Ovary (tissue), 3 donors: ENCODE results near the gene C12orf76.

ENCODE experiments used
- EP300 ChIP-seq: sonication (generic); formaldehyde crosslinking; IDR thresholded peaks from one replicate; pipeline ENCODE4 v1.6.1; 2017; ENCODE audit warnings: antibody characterized with exemption
- POLR2A ChIP-seq: fragments of 450-650 bp; IDR thresholded peaks from one replicate; pipeline ENCODE4 v1.6.1; 2017; ENCODE audit warnings: antibody characterized with exemption, mild to moderate bottlenecking, moderate library complexity
- TF ChIP-seq, protein P1 (sequence below), 3 donors: fragments of 450-650 bp in 2 of 3; fragments of 200-600 bp in 1 of 3; IDR thresholded peaks; one replicate each; pipeline versions ENCODE4 v1.5.1 to v1.8.0; 2016 to 2022; ENCODE audit warnings: antibody characterized with exemption in 3 of 3, mild to moderate bottlenecking in 1 of 3
- donor health status: DM: no; HTN: no; CAD: no.

DNA sequence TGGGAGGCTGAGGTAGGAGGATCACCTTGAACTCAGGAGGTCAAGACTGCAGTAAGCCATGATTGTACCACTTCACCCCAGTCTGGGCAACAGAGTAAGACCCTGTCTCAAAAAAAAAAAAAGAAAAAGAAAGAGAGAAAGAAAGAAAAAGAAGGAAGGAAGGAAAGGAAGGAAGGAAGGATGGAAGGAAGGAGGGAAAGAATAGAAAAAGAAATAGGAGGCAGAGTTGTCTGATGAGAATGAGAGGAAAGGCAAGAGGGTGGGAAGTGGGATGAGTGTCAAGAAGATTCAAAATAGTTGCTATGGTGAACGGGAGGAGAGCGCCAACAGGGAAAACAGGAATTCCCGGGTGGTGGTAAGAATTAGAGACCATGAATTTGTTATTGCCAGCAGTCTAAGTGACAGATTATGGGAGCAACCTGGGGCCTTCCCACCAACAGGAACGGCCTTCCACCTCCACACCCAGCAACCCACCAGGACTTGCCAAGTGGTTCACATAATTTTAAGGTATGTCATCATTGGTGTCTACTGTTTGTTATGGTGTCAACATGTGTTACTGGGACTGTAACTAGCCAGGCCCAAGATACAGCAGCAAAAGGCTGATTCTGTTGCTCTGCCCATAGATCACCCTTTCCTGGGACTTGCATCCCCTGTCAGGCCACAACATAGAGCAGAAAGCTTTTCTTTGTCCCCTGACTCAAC lies 36.1 kb upstream of the C12orf76 start:
- no peak for TF ChIP-seq POLR2A
- TF ChIP-seq, protein P1, sequence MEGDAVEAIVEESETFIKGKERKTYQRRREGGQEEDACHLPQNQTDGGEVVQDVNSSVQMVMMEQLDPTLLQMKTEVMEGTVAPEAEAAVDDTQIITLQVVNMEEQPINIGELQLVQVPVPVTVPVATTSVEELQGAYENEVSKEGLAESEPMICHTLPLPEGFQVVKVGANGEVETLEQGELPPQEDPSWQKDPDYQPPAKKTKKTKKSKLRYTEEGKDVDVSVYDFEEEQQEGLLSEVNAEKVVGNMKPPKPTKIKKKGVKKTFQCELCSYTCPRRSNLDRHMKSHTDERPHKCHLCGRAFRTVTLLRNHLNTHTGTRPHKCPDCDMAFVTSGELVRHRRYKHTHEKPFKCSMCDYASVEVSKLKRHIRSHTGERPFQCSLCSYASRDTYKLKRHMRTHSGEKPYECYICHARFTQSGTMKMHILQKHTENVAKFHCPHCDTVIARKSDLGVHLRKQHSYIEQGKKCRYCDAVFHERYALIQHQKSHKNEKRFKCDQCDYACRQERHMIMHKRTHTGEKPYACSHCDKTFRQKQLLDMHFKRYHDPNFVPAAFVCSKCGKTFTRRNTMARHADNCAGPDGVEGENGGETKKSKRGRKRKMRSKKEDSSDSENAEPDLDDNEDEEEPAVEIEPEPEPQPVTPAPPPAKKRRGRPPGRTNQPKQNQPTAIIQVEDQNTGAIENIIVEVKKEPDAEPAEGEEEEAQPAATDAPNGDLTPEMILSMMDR (IDR thresholded peaks at IDR 0.05) = no peak
- TF ChIP-seq EP300 = no peak
